HS-5 (cell line): ENCODE measurements around the gene NCL.
A peak's percentile ranks its signal among the peaks of the same experiment; 100 is the strongest.
"Not testable (repeated sequence)": the region's sequence is repeated elsewhere in the genome, so short reads cannot be mapped to it uniquely, and the experiment has no call there.

Source experiments
- DNase-seq: peaks from one replicate; pipeline ENCODE4 v3.0.0-alpha.2; 2012; ENCODE audit warnings: low read depth

The NCL gene

DNA sequence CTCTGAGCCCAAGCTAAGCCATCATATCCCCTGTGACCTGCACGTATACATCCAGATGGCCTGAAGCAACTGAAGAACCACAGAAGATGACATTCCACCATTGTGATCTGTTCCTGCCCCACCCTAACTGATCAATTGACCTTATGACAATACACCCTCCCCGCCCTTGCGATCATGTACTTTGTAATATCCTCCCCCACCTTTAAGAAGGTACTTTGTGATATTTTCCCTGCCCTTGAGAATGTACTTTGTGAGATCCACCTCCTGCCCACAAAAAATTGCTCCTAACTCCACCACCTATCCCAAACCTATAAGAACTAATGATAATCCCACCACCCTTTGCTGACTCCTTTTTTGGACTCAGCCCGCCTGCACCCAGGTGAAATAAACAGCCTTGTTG lies 33.8 kb downstream of the NCL start:
- not testable (repeated sequence) for DNase-seq

GRCh38 chr2:231429901-231430300 lies 34.4 kb downstream of the NCL start:
- no peak for DNase-seq

DNA sequence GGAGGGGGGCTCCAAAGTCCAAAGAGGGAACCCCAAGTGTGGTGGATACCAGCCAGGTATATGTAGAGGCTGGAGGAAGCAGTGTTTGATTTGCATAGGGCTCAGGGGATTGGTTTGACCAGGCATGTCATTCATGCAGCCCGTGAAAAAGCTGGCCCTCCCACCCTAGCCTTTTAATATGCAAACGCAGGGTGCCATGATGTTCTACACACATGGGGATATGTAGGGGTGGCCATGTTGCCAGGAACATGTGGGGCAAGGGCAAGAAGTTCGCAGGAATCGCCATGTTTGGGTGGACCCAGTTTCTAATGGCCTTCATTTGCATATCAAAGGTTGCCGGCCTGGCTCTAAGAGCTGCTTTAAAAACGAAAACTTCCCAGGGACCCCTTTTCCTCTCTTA lies 35.1 kb downstream of the NCL start:
- no peak for DNase-seq

- no peak for DNase-seq
Observed at GRCh38 chr2:231427116-231427515, 37.2 kb downstream of the NCL start.

DNA sequence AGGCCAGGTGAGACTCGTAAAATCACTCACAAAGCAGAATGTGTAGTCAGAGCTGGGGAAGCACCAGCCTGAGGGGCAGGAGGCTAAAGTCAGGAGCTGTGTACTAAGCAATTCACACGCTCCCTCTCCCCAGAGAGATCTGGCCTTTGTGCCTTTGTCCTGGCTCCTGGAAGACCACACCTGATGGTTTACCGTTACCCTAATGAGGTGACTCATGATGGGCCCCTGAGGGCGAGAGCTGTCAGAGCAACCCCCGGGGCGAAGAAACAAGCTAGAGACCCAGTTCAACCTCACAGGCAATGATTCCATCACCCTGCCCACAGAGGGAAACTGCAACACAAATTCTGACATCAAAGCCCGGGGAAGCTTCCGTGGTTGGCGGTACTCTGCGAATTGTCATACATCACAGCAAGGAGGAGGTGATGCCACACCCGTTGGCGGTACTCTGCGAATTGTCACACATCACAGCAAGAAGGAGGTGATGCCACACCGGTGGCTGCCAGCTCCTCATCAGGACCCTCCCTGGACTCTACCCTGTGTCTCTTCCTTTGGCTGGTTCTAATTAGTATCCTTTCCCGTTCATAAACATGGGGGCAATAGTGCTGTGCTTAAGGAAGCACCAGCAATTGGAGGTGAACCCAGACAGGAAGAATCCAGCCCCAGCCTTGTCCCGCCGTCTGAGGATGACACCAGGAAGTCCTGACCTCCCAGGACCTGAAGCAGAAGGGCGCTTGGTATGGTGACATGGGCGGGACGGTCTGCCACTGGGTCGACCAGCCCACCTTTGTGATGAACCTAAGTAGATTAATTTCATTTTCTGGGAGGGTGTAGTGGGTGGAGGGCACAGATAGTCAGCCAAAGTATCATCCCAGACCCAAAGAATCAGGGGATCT lies 38.2 kb downstream of the NCL start:
- DNase-seq, result no peak

- no peak for DNase-seq
Observed at GRCh38 chr2:231425291-231425810, 38.9 kb downstream of the NCL start.

- no peak for DNase-seq
Observed at GRCh38 chr2:231423176-231423575, 41.1 kb downstream of the NCL start.

GRCh38 chr2:231422056-231422455 lies 42.2 kb downstream of the NCL start:
- no peak for DNase-seq

DNA sequence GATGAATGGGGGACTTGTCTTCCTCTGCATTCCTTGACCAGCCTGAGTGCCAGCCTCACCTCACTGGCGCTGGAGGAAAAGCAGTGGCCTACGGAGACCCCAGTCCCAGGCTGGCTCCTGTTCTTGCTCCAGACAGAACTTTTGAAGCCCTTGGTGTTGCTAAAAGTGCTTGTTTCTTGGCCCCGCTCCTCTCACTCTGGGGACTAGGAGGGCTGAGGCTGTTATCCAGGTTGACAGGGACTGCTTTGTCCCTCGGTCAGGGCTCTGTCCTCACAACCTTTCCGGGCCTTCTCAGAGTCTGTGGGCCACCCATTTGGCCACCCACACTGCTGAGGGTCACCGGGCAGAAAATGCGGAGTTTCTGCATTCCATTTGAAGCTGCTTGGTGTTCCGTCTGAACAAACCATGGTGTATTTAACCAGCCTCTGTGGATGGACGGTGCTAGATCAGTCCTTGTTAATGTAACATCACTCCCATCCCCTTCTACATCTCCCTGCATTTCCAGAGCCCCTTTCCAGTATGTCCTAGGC lies 43.2 kb downstream of the NCL start:
- DNase-seq, result no peak

- DNase-seq, result no peak
Observed at GRCh38 chr2:231418820-231419640, 45.3 kb downstream of the NCL start.

DNA sequence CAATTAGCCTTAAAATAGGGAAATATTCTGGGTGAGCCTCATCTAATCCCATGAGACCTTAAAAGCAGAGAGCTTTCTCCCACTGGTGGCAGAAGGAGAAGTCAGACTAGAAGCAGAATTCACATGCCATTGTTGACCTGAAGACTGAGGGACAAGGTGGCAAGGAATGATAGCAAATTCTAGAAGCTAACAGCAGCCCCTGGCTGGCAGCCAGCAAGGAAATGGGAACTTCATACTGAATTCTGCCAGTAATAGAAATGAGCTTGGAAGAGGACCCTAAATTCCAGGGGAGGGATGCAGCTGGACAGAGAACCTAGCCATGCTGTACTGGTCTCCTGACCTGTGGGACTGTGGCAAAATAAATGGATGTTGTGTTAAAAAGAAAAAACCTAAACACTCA lies 49.3 kb downstream of the NCL start:
- DNase-seq, result no peak

GRCh38 chr2:231413921-231414476 lies 50.3 kb downstream of the NCL start:
- DNase-seq, result no peak

- DNase-seq, result no peak
Observed at GRCh38 chr2:231413456-231413855, 50.8 kb downstream of the NCL start.

- no peak for DNase-seq
Observed at GRCh38 chr2:231412618-231412963, 51.7 kb downstream of the NCL start.

DNA sequence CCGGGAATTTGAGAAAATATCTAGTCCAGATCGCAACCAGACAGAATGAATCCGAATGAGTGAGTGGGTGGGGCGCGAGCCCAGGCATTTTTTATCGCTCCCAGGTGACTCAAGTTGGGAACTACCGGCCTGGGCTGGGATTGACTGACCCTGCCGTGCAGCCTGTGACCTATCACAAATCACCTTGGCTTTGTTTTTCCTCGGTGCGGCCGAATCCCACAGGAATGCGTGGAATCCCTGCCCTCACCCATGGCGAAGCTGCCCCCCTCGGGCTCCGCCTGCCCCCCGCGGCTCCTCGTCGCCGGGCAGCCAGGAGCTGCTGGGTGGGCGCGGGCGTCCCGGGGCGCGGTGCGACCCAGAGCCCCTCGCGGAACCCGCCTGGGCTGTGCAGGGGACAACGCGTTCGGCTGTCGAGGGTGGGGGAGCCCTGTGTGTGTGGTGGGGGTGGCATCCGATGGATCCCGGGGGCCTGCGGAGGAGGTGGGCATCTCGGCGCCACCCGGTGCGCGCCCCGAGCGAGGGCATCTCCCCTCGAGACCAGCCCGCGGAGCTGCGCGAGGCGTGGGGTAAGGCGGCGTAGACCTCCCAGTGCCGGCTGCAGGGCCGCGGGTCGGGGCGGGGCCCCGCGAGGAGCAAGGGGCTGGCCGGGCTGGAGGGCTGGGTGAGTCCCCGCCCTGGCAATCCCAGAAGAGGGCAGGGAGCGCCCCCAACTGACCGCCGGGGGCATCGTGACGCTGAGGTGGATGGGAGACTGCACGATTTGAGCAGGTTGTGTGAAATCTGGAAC lies 52.3 kb downstream of the NCL start:
- DNase-seq, result peak; percentile 44

GRCh38 chr2:231411237-231411636 lies 53.0 kb downstream of the NCL start:
- no peak for DNase-seq

DNA sequence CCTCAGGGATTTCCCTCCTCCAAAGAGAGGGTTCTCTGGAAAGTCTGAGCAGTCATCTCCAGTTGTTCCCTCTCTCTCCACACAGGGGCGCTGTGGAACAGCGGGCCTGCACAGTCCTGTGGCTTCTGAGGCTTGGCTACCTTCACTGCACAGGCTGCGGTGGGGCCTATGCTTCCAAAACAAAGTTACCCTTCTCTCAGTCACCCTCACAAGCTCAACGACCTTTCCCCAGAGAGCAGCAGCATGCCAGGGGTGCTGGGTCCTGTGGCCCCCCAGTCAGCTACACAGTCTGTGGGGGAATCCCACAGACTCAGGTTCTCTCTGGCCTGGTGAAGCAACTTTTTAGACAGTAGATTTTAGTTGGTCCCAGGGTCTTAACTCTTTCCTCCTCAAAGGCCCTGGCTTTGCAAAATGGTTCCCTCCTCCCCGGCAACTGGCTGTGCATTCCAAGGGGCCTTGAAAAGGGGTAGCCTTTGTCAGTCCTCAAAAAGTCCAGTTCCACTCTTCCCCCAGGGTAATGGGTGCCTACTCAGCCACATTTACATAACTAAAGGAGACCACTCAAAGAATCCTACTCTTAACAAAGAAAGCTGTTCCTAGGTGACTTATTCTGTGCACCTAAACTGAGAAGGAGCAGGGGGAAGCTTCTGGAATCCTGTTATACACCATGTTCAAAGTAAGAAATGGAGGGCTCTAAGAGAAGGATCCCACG lies 53.8 kb downstream of the NCL start:
- DNase-seq, result no peak

DNA sequence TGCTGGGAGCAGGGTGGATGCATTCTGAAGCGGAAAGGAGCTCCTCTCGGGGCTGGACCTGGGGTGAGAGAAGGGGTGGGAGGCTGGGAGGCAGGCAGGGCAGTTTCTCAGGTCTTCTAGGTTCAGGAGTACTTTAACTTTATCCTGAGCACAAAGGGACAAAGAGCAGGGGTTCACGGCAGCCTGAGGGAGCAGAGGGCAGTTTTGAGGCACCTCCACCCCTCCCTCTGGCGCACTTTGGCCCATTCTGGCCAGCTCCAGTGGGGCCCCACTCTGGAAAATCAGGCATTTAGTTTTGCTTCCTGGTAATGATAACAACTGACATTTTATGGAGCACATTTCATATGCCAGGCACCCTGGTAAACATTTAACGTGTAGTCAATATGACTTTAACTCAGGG lies 54.5 kb downstream of the NCL start:
- DNase-seq, result no peak

- not testable (repeated sequence) for DNase-seq
Observed at GRCh38 chr2:231408304-231408703, 56.0 kb downstream of the NCL start.

DNA sequence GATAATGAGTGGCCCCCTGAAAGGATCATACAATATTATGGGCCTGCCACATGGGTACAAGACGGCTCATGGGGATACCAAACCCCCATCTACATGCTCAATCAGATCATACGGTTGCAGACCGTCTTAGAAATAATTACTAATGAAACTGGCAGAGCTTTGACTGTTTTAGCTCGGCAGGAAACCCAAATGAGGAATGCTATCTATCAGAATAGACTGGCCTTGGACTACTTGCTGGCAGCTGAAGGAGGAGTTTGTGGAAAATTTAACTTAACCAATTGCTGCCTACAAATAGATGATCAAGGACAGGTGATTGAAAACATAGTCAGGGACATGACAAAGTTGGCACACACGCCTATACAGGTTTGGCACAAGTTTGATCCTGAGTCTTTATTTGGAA lies 56.6 kb downstream of the NCL start:
- not testable (repeated sequence) for DNase-seq
